ENCODE results near the gene FAM83F. TPM values are rescaled to one million over a fixed set of nuclear protein-coding genes. Genes with fewer than 3 reads are reported as not detected.
"Not testable (repeated sequence)": the region's sequence is repeated elsewhere in the genome, so short reads cannot be mapped to it uniquely, and the experiment has no call there.

The FAM83F gene
- total RNA-seq, 3 donors from 2014 or later, result 15.8 to 48.0 (median 35.0) TPM

DNA sequence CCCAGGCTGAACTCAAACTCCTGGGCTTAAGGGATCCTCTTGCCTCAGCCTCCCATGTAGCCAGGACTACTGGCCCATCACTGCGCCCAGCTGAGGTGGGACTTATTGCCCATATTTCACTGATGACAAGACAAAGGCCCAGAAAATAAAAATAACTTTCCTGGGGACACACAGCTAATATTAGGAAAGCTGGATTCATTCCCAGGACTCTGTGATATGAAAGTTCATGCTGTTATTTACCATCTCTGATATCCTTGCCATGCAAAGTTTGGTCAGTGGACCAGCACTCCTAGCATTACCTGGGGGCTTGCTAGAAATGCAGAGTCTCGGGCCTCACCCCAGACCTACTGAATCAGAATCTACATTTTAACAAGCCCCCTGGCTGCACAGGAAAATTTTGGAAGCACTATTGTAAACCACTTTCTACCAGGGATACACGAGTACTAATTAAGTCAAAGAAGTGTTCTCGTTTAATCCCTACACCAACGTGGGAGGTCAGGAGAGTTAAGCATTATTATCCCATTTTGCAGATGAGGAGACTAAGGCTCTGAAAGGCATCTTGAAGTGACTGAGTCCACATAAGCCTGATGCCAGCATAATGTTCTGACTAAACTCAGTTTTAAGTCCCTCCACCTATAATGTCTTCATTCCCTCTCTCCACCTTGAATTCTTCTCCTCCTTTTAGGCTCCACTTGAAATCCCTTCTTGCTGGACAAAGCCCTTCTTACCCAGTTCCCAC lies 2.5 kb upstream of the FAM83F start:
- DNase-seq, result no peak
- no peak for ATAC-seq
- TF ChIP-seq, protein P1, sequence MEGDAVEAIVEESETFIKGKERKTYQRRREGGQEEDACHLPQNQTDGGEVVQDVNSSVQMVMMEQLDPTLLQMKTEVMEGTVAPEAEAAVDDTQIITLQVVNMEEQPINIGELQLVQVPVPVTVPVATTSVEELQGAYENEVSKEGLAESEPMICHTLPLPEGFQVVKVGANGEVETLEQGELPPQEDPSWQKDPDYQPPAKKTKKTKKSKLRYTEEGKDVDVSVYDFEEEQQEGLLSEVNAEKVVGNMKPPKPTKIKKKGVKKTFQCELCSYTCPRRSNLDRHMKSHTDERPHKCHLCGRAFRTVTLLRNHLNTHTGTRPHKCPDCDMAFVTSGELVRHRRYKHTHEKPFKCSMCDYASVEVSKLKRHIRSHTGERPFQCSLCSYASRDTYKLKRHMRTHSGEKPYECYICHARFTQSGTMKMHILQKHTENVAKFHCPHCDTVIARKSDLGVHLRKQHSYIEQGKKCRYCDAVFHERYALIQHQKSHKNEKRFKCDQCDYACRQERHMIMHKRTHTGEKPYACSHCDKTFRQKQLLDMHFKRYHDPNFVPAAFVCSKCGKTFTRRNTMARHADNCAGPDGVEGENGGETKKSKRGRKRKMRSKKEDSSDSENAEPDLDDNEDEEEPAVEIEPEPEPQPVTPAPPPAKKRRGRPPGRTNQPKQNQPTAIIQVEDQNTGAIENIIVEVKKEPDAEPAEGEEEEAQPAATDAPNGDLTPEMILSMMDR (IDR thresholded peaks at IDR 0.05), result no peak
- no peaks in the 10 kb centered on the region for H3K36me3 ChIP-seq (ENCODE audit: low read depth)
- intact Hi-C loops (cut with DNase I, micrococcal nuclease), result no loop called here
- peaks cover 11% of the 10 kb centered on the region for H3K4me1 ChIP-seq (ENCODE audit: low read depth)
- no peaks in the 10 kb centered on the region for H3K9me3 ChIP-seq
- H3K4me3 ChIP-seq, result no peak overlapping the region

DNA sequence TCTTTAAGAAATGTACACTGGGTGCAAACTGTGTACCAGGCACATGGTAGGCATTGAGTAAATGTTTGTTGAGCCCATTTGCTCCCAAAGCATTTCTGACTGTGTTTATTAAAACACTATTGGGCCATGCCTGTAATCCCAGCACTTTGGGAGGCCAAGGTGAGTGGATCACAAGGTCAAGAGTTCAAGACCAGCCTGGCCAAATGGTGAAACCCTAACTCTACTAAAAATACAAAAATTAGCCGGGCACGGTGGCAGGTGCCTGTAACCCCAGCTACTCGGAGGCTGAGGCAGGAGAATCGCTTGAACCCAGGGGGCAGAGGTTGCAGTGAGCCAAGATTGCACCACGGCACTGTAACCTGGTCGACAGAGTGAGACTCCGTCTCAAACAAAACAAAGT lies 1.9 kb upstream of the FAM83F start:
- H3K36me3 ChIP-seq (ENCODE audit: low read depth); DNase-seq; ATAC-seq; H3K9me3 ChIP-seq; intact Hi-C loops (cut with DNase I, micrococcal nuclease); H3K4me3 ChIP-seq: not testable (repeated sequence)
- peaks cover 16% of the 10 kb centered on the region for H3K4me1 ChIP-seq (ENCODE audit: low read depth)

DNA sequence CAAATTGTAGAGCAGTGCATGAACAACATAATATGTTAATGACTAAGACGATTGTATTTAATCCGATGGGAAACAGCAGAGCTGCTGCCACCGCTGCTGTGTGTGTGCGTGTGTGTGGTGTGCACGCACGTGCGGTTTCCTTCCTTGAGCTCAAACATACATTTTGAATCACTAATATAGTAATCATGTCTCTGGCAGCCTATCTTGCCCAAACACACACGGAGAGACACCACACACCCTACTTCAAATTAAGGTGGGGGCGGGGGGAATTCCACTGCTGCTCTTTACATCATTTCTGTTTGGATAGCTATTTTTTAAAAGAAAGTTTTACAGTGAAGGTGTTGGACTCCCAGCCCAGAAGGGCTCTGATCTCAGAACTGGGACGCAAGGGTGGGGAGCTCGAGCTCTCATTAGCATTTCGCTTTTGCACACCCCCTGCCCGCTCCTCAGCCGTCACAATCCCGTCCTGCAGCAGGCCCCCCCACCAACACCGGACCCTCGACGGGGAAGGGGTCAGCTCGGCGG lies 651 bp upstream of the FAM83F start:
- ATAC-seq, result no peak
- Histone ChIP-seq H3K36me3 (ENCODE audit: low read depth) (no peaks in the 10 kb centered on the region), H3K4me1 (ENCODE audit: low read depth) (peaks cover 27% of the 10 kb centered on the region), H3K9me3 (no peaks in the 10 kb centered on the region), H3K4me3 (no peak overlapping the region)
- TF ChIP-seq, protein P1 (IDR thresholded peaks at IDR 0.05), result no peak
- intact Hi-C loops (cut with DNase I, micrococcal nuclease), result no loop called here
- DNase-seq, result no peak

DNA sequence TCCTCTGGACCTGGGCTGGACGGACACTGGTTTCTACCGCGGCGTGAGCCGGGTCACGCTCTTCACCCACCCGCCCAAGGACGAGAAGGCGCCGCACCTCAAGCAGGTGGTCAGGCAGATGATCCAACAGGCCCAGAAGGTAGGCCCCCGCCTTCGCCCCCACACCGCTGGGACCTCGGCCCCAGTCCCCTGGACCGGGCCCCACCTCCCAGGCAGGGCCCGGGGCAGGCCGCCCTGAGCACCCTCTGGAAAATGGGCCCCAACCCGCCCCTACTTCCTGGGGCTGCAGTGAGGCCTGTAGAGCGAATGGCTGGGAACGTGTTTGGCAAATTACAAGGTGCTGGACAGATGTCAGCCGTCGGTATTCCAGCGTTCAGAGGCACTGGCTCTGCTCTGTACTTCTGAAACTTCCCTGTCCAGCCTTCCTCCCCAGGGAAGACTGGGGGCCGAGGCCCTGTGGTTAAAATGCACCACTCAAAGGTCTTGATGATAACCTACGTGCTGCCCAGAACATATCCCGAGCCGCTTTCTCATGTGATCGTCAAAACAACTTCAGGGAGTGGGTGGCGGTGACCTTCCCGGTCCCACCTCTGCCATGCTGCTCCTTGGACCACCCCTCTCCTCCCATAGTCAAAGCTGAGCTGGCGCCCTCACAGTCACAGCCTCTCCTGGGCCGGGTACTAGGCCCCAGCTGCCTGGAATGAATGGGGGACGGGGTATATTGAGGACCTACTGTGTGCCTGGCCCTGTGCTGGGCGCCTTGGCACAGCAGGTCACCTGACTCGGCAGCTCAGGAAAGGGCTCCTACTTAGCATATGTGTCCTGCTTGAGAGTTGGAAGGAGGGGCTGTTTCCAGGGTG lies 869 bp downstream of the FAM83F start:
- Histone ChIP-seq H3K9me3 (no peaks in the 10 kb centered on the region), H3K4me3 (peak overlapping the region; percentile 46), H3K4me1 (ENCODE audit: low read depth) (peaks cover 36% of the 10 kb centered on the region), H3K36me3 (ENCODE audit: low read depth) (no peaks in the 10 kb centered on the region)
- DNase-seq, result peak in 2 of 3 donors; percentile 35 to 43
- peak; percentile 38 for ATAC-seq
- intact Hi-C loops (cut with DNase I, micrococcal nuclease), result no loop called here
- TF ChIP-seq, protein P1 (IDR thresholded peaks at IDR 0.05), result no peak

DNA sequence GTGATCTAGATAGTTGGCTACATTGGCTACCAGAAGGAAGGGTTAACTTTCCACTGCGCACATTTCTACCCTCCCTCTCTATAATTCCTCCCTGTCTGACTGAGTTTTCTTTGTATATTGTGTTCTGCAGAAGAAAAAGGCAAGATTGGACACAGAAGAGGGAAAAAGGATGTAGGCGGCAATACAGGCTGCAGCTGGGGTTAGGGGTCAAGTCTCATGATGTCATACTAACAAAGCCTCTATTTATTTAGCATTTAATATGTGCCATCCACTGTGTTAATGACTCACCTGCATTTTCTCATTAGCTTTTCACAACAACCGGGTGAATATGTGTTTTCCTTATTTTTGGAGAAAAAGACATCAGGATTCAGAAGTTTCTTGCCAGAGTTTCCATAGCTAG lies 2.0 kb downstream of the FAM83F start:
- intact Hi-C loops (cut with DNase I, micrococcal nuclease), result no loop called here
- ATAC-seq (no peak), DNase-seq (no peak)
- TF ChIP-seq, protein P1 (IDR thresholded peaks at IDR 0.05), result no peak
- Histone ChIP-seq H3K4me1 (ENCODE audit: low read depth) (peaks cover 36% of the 10 kb centered on the region), H3K4me3 (no peak overlapping the region), H3K9me3 (no peaks in the 10 kb centered on the region), H3K36me3 (ENCODE audit: low read depth) (no peaks in the 10 kb centered on the region)

DNA sequence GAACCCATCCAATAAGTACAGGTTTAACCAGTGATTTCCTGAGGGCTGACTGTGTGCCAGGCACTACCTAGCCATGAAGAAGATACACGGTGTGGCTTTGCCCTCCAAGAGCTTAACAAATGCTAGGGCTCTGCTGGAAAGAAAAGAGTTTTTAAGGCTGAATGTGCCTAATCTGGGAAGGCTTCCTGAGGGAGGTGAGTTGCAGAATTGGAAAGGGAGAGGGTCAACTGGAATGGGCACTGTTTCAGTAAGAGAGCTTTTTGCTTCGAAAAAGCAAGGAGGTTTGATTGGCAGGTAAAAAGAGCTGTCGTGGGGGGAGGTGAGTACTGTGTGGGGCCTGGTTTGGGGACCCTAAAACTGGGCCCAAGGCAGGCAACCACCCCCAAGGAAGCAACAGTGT lies 2.7 kb downstream of the FAM83F start:
- peaks cover 36% of the 10 kb centered on the region for H3K4me1 ChIP-seq (ENCODE audit: low read depth)
- DNase-seq (no peak), ATAC-seq (no peak)
- intact Hi-C loops (cut with DNase I, micrococcal nuclease), result no loop called here
- TF ChIP-seq, protein P1 (IDR thresholded peaks at IDR 0.05), result no peak
- no peaks in the 10 kb centered on the region for H3K9me3 ChIP-seq
- no peaks in the 10 kb centered on the region for H3K36me3 ChIP-seq (ENCODE audit: low read depth)
- no peak overlapping the region for H3K4me3 ChIP-seq

Measured in mucosa of descending colon (tissue), 3 donors.